B cell (primary cell): ENCODE data around the gene PGM1. TPM values are rescaled to one million over a fixed set of nuclear protein-coding genes. Genes with fewer than 3 reads are reported as not detected.

Experiments
- ATAC-seq: fragments of 200-7000 bp; cut with Tn5 transposase; one replicate; pipeline ENCODE4 v1.10.0; 2021; ENCODE audit warnings: low read depth, mild to moderate bottlenecking, moderate number of reproducible peaks, moderate library complexity
- CTCF ChIA-PET: fragments of 350-600 bp; sonication (Branson Sonifier 250); formaldehyde crosslinking; loops from one replicate; lab custom pipeline; 2021; ENCODE audit warnings: antibody characterized with exemption, inconsistent platforms; lab: Charles Lee
- POLR2A ChIA-PET: fragments of 350-600 bp; sonication (Branson Sonifier 250); formaldehyde crosslinking; loops from one replicate; lab custom pipeline; 2021; ENCODE audit warnings: antibody characterized with exemption; lab: Charles Lee
- DNase-seq: peaks from one replicate; pipeline ENCODE4 v3.0.0; 2013
- H2AFZ ChIP-seq: 2 replicates; pipeline ENCODE4 v1.6.1; 2012; ENCODE audit warnings: mild to moderate bottlenecking, low read depth, low read length; ENCODE audit not compliant: insufficient read depth, poor library complexity, severe bottlenecking
- H3K27ac ChIP-seq, 2 donors: 1 replicate in 1 of 2; 2 replicates in 1 of 2; pipeline ENCODE4 v1.5.1; 2012 to 2013; ENCODE audit warnings: low read length in 2 of 2, mild to moderate bottlenecking in 2 of 2, moderate library complexity in 1 of 2
- H3K27me3 ChIP-seq, 4 experiments: fragments of 200-600 bp in 1 of 4; sonication (generic) in 1 of 4; replicated peaks in 1 of 4; 1 replicate in 2 of 4; 2 replicates in 2 of 4; pipeline versions ENCODE4 v1.6.1 to v1.7.0; 2013 to 2016; ENCODE audit warnings: low read length in 3 of 4, mild to moderate bottlenecking in 2 of 4, mixed read lengths in 1 of 4, moderate library complexity in 1 of 4; ENCODE audit not compliant: insufficient read depth in 4 of 4, control insufficient read depth in 3 of 4; ENCODE audit errors: control extremely low read depth in 1 of 4
- H3K36me3 ChIP-seq, 2 experiments: replicated peaks in 1 of 2; 1 replicate in 1 of 2; 2 replicates in 1 of 2; pipeline versions ENCODE4 v1.6.1 to v1.7.1; 2013; ENCODE audit warnings: low read length in 1 of 2; ENCODE audit not compliant: insufficient read depth in 2 of 2, control insufficient read depth in 1 of 2; ENCODE audit errors: control extremely low read depth in 1 of 2, extremely low read depth in 1 of 2
- H3K4me1 ChIP-seq, 2 donors: fragments of 200-600 bp in 1 of 2; sonication (generic) in 1 of 2; 1 replicate in 1 of 2; 2 replicates in 1 of 2; pipeline versions ENCODE4 v1.5.1 to v1.6.1; 2013 to 2017; ENCODE audit warnings: low read length in 2 of 2; ENCODE audit not compliant: control insufficient read depth in 2 of 2, insufficient read depth in 2 of 2
- H3K4me2 ChIP-seq: replicated peaks from 2 replicates; pipeline ENCODE3; 2012; ENCODE audit warnings: mild to moderate bottlenecking, low read depth, low read length; ENCODE audit not compliant: poor library complexity, severe bottlenecking
- H3K4me3 ChIP-seq, 5 experiments: fragments of 200-600 bp in 1 of 5; sonication (generic) in 1 of 5; 1 replicate in 3 of 5; 2 replicates in 2 of 5; pipeline versions ENCODE4 v1.5.1 to v1.7.0; 2011 to 2016; ENCODE audit warnings: low read length in 4 of 5, mild to moderate bottlenecking in 4 of 5, low read depth in 2 of 5, control low read depth in 1 of 5, moderate library complexity in 1 of 5; ENCODE audit not compliant: insufficient read depth in 1 of 5; ENCODE audit errors: control extremely low read depth in 1 of 5, extremely low read depth in 1 of 5
- H3K79me2 ChIP-seq: fragments of 200-600 bp; sonication (generic); one replicate; pipeline ENCODE4 v1.6.0; 2016; ENCODE audit warnings: low read length; ENCODE audit not compliant: control insufficient read depth, insufficient read depth
- H3K9ac ChIP-seq: fragments of 200-600 bp; sonication (generic); 2 replicates; pipeline ENCODE4 v1.6.1; 2017; ENCODE audit warnings: mild to moderate bottlenecking, low read length, moderate library complexity
- H3K9me3 ChIP-seq, 3 donors: one replicate each; pipeline versions ENCODE4 v1.6.1 to v1.7.1; 2013; ENCODE audit warnings: low read length in 2 of 3; ENCODE audit not compliant: control insufficient read depth in 2 of 3, insufficient read depth in 1 of 3; ENCODE audit errors: control extremely low read depth in 1 of 3
- H4K20me1 ChIP-seq: 2 replicates; pipeline ENCODE4 v1.6.0; 2012; ENCODE audit warnings: mild to moderate bottlenecking, low read length; ENCODE audit not compliant: insufficient read depth, control insufficient read depth, poor library complexity, severe bottlenecking
- H3K27ac Mint-ChIP-seq: one replicate; pipeline ENCODE4 v1.8.0; 2021; ENCODE audit warnings: mixed read lengths
- H3K27me3 Mint-ChIP-seq: one replicate; pipeline ENCODE4 v1.8.0; 2021; ENCODE audit warnings: mixed read lengths
- H3K4me1 Mint-ChIP-seq: one replicate; pipeline ENCODE4 v1.8.0; 2021; ENCODE audit warnings: mixed read lengths
- H3K4me3 Mint-ChIP-seq: one replicate; pipeline ENCODE4 v1.8.0; 2021; ENCODE audit warnings: mixed read lengths
- H3K9me3 Mint-ChIP-seq: one replicate; pipeline ENCODE4 v1.8.0; 2022; ENCODE audit warnings: mixed read lengths; ENCODE audit not compliant: insufficient read depth
- CTCF ChIP-seq: fragments of 200-600 bp; IDR thresholded peaks from one replicate; pipeline ENCODE4 v1.8.0; 2022; ENCODE audit warnings: antibody characterized with exemption, mild to moderate bottlenecking
- WGBS: methylation state at CpG from one replicate; pipeline ENCODE4 v1.1.5; 2013; ENCODE audit warnings: missing lambda C conversion rate; ENCODE audit not compliant: insufficient coverage; 5-methylcytosine and 5-hydroxymethylcytosine counted together
- intact Hi-C: fragments of 100-400 bp; cut with micrococcal nuclease; formaldehyde crosslinking; loops from one replicate; pipeline ENCODE4 v1.10.0; 2022
- polyA plus RNA-seq: library from polyadenylated mRNA; depleted of rRNA; stranded (reverse); fragments of >200 nt; gene quantifications from 2 replicates; pipeline ENCODE4 v1.2.3, GENCODE V29; 2012
- total RNA-seq, 2 donors: library from RNA; stranded (reverse); fragments of 120-200 nt in 1 of 2; gene quantifications; 1 replicate in 1 of 2; 2 replicates in 1 of 2; pipeline versions ENCODE4 v1.2.3 to v1.2.4, GENCODE V29; 2013 to 2022

PGM1 gene
- total and polyA plus RNA-seq, 2 donors (not counting 1 experiment from before 2014, with no cell fraction given), result 4.2 to 13.2 TPM

GRCh38 chr1:63563745-63564144 is 29.5 kb upstream of the PGM1 start:
- H3K27me3 Mint-ChIP-seq, result no peaks in the 10 kb centered on the region
- H3K27ac Mint-ChIP-seq, result no peak overlapping the region
- no peak overlapping the region for H3K9ac ChIP-seq
- H3K27ac ChIP-seq, result no peak overlapping the region
- no peak for ATAC-seq
- H2AFZ ChIP-seq, result no peak overlapping the region
- no peaks in the 10 kb centered on the region for H3K27me3 ChIP-seq
- H3K4me1 Mint-ChIP-seq, result no peaks in the 10 kb centered on the region
- POLR2A ChIA-PET, result no interaction called here
- TF ChIP-seq CTCF, result no peak
- peaks cover 2 to 3% of the 10 kb centered on the region in 2 experiments for H3K36me3 ChIP-seq
- CTCF ChIA-PET, result interaction anchor here (0.5 to 4.5 kb wide), 2 partner anchors 12 to 739 kb away, joined by 4 to 27 read pairs; no protein-coding TSS in a partner anchor
- no peak for DNase-seq
- no peaks in the 10 kb centered on the region for H3K9me3 ChIP-seq
- intact Hi-C loops, result no loop called here
- H3K4me2 ChIP-seq, result no peak overlapping the region
- no peaks in the 10 kb centered on the region for H3K9me3 Mint-ChIP-seq
- H4K20me1 ChIP-seq, result no peaks in the 10 kb centered on the region
- H3K4me3 ChIP-seq, result no peak overlapping the region
- H3K4me1 ChIP-seq, result no peaks in the 10 kb centered on the region
- H3K79me2 ChIP-seq, result no peaks in the 10 kb centered on the region
- H3K4me3 Mint-ChIP-seq, result no peak overlapping the region

- no peak for TF ChIP-seq CTCF
- Histone ChIP-seq H3K4me3 (no peak overlapping the region), H3K4me1 (no peaks in the 10 kb centered on the region), H3K79me2 (no peaks in the 10 kb centered on the region), H3K36me3 (no peaks in the 10 kb centered on the region), H3K9me3 (no peaks in the 10 kb centered on the region), H3K4me2 (no peak overlapping the region), H3K9ac (no peak overlapping the region), H3K27ac (no peak overlapping the region), H4K20me1 (no peaks in the 10 kb centered on the region), H2AFZ (no peak overlapping the region), H3K27me3 (no peaks in the 10 kb centered on the region)
- ChIA-PET POLR2A (no interaction called here), CTCF (interaction anchor here (1.5 kb wide), 1 partner anchor 8 kb away, joined by 5 read pairs; no protein-coding TSS in a partner anchor)
- intact Hi-C loops, result no loop called here
- Mint-ChIP-seq H3K4me3 (no peak overlapping the region), H3K27me3 (no peaks in the 10 kb centered on the region), H3K27ac (no peak overlapping the region), H3K9me3 (no peaks in the 10 kb centered on the region), H3K4me1 (no peaks in the 10 kb centered on the region)
- WGBS, result no CpG with 5 or more reads among the region's 4 CpGs
- ATAC-seq (no peak), DNase-seq (no peak)
These were observed 24.1 kb upstream of the PGM1 start for GRCh38 chr1:63569068-63569467.
